Left lobe of liver (tissue), 2 donors: ENCODE measurements around the gene KCTD14. TPM values are rescaled to one million over a fixed set of nuclear protein-coding genes. Genes with fewer than 3 reads are reported as not detected.

ENCODE experiments used
- ATAC-seq: fragments of 200-7000 bp; cut with Tn5 transposase; one replicate; pipeline ENCODE4 v1.9.1; 2020; ENCODE audit warnings: mild to moderate bottlenecking, moderate library complexity
- DNase-seq: peaks from one replicate; pipeline ENCODE4 v3.0.0-alpha.2; 2020; ENCODE audit warnings: low spot score
- total RNA-seq: library from RNA; stranded (reverse); gene quantifications from one replicate; pipeline ENCODE4 v1.2.1, GENCODE V29; 2021
- donor health status: DM: no; HTN: no; CAD: no; lungs with moderate emphysema.
- donor health status: DM: no; HTN: yes; CAD: no.

KCTD14 gene
- total RNA-seq, 1 donor from 2014 or later = 4.1 TPM

DNA sequence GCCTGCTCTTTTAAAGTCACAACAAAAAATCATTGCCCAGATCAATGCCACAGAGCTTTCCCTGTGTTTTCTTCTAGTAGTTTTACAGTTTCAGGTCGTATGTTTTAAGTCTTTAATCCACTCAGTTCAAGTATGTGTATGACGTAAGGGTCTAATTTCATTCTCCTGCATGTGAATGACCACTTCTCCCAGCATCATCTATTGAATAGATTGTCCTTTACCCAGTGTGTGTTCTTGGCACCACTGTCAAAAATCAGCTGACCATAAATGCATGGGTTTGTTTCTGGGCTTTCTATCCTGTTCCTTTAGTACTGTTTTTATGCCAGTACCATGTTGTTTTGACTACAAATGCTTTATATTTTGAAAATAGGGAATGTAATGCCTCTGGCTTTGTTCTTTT, 56.7 kb downstream of the KCTD14 start:
- ATAC-seq = no peak
- no peak for DNase-seq

Other genes starting within 250 kb of the KCTD14 start
- gene RSF1, start 202.6 kb downstream of the KCTD14 start, total RNA-seq = 19.9 TPM
- gene AAMDC, start 202.1 kb downstream of the KCTD14 start, total RNA-seq = 18.5 TPM
- 10.1 TPM for gene INTS4, start 28.6 kb downstream of the KCTD14 start, total RNA-seq
- 48.6 TPM for gene THRSP, start 40.6 kb upstream of the KCTD14 start, total RNA-seq
- gene NDUFC2, start 56.6 kb upstream of the KCTD14 start, total RNA-seq = 210 TPM
- 29.6 TPM for gene ALG8, start 116.3 kb upstream of the KCTD14 start, total RNA-seq
- gene KCTD21, start 165.3 kb upstream of the KCTD14 start, total RNA-seq = 12.5 TPM
- gene USP35, start 165.6 kb upstream of the KCTD14 start, total RNA-seq = 7.8 TPM